ENCODE results near the gene TMEM108.

The TMEM108 gene

DNA sequence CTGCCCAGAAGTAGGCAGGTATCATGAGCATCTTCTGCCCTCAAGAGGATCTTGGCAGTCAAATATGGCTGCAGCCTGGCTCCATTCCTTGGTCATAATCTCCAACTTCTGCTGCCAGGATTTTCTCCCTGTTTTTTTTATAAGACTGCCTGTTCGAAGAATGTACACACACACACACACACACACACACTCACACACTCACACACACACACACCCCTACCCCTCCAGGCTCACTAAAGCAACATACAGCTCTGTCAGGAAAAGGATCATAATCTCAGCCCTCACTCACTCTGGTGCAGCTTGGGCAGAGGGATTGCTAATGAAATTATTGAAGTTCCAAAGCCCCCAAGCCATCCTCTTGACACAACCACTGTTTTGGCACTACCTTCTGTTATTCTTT is 232.4 kb downstream of the TMEM108 start:
- DNase-seq (ENCODE audit: low read depth in 4 of 4, low spot score in 1 of 4), result no peak

DNA sequence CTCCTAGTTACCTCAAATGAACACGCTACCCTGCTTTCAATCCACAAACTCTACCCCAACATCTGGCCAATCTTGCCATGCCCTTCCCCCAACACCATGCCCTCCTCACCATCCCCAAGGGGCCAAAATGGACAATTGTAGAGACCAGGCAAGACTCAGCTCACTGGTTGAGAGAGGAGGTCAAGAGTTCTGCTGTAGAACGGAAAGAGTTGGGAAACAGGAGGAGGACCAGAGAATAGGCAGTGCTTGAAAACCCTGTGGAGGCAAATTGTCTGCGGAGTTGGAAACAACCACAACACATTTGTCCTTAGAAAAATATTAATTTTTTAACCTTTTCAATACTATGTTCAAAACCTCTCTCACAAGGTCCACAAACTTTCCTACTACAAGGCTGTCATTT is 232.9 kb downstream of the TMEM108 start:
- no peak for DNase-seq (ENCODE audit: low read depth in 4 of 4, low spot score in 1 of 4)

DNA sequence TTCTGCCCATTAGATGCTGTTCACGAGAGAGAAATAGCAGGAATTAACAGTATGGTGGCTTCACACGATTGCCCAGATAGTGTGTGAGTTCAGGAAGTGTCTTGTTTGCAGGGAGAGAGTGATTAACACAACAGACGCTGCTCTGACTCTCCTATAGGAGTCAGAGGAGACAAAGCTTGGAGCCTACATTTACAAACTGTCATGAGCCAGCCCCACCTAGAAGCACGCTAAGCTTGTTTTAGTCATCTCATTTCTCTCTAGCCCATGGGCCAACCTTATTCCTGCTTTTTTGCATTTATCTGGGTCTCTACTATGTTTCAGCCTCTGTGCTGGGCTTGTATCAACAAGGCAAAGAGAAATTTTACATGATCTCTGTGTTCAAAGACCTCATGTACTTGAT is 233.3 kb downstream of the TMEM108 start:
- no peak for DNase-seq (ENCODE audit: low read depth in 4 of 4, low spot score in 1 of 4)

DNA sequence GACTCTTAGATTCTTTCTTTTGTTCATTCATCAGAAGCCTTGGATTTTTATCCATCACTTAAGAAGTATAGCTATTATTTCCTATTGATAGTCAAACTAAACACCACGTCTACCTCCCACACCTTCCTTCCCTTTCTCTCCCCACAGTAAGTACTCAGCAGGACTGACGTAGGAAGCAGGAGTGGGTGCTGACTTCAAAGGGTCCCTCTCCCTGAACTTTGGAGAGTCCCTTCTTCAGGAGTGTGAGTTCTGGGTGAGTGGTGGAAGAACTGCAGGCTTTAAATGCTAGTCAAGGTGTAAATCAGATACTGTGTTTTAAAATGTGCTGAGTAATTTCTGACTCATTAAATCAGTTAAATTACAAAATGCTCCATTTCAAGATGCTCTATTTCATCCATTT is 235.2 kb downstream of the TMEM108 start:
- DNase-seq (ENCODE audit: low read depth in 4 of 4, low spot score in 1 of 4), result no peak

DNA sequence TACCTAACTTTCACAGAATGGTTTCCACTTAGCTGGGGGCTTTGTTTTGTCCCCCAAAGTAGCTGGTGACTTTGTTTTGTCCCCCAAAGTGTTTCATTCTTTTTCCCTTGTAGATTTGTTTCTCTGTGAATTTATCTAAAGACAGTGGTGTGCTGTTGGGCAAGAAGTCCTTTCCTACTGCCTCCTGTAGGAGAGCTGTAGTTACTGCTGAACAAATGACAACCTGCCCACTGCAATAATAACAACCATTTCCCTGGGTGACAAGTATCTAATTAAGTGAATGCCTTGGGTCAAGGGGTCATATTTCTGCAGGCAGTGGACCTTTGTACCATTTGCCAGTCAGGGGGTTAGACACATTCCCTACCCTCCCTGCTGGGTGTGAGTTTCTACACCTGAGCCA is 236.3 kb downstream of the TMEM108 start:
- no peak for DNase-seq (ENCODE audit: low read depth in 4 of 4, low spot score in 1 of 4)

DNA sequence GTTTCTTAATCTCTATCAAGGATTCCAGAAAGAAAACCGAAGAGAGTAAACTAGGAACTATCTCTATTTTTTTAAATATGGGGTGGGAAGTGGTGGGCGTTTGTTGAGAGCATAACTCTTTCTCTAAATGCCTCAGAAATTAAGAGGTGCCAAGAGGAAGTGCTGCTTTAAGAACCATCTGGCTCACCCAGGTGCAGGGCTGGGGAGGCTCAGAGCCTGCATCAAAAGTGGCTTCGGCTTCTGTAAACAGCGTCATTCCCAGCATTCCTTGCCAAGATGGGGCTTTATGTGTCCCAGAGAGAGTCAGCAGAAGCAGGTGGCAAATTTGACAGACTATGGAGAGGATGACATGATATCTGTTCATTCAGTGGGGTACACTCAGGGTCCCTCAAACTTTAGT is 238.4 kb downstream of the TMEM108 start:
- no peak for DNase-seq (ENCODE audit: low read depth in 4 of 4, low spot score in 1 of 4)

DNA sequence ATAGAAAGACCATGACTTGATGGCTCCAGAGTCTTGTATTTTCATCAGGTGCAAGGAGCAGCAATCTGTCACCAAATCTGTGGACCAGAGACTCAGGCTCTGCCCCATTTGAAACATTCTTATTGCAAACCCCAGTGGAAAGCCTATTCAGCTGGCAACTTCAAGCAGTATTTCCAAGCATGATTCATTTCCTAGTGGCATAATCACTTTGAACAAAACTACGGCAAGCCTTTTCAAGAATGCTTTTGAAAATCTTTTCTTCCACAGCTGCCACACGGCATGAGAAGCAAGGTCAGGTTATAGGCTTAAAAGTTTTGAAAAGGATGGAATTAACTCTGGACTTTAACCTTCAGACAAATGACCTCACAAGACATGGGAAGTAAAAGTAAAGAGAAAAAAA is 239.6 kb downstream of the TMEM108 start:
- DNase-seq (ENCODE audit: low read depth in 4 of 4, low spot score in 1 of 4), result no peak

DNA sequence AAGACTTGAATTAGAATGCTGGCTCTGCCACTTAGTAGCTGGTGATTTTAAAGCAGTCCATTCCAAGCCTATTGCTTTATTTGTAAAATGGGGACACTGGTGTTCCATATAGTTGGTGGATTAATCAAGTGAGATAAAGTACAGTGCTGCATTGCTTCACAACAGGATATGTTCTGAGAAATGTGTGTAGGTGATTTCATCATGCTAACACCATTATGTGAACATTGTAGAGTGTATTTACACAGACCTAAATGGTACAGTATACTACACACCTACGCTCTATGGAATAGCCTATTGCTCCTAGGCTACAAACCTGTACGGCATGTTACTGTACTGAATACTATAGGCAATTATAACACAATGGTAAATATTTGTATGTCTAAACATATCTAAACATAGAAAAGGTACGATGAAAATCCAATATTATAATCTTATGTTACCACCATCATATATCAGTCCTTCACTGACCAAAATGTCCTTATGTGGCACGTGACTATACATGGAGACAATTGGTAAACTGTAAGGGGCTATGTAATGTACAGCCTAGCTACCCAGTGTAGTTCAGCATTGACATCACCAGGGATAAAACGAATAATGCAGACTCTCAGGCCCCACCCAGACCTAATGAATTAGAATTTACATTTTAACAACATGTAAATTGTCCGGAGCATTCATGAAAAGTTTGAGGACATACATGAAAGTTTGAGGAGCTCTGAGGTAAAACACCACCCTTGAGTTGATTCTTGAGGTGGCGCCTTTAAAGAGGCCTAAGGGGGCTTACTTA is 240.3 kb downstream of the TMEM108 start:
- DNase-seq (ENCODE audit: low read depth in 4 of 4, low spot score in 1 of 4), result no peak

DNA sequence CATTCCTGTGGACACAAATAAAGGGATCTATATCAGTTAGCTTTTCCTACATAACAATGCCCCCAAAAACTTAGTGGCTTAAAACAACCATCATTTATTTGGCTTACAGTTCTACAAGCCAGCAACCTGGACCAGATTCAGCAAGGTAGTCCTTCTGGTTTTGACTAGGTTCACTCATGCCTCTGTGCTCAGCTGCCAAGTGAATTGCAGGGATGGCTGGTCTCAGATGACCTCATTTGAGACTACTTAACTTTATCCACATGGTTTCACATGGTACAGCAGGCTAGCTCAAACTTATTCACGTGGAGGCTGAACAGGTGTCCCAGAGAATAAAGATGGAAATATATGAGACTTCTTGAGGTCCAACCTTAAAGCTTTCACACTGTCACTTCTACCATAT is 242.4 kb downstream of the TMEM108 start:
- no peak for DNase-seq (ENCODE audit: low read depth in 4 of 4, low spot score in 1 of 4)

DNA sequence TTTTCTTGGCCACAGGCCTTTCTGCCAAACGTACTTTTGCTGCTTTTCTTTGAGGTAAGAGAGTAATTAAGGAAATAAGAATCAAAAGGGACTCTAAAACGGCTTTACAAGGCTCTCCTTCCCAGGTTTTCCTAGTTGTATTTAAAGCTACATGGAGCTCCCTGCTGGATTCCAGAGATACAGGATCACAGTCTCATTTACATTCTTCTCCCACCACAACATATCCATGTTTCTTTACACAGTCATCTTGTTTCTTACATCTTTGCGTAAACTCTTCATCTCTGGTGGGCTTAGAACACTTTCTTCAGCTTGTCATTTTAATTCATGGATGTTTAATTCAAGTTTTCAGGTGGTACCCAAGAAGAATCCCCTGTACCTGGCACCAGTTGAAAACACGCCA is 244.0 kb downstream of the TMEM108 start:
- no peak for DNase-seq (ENCODE audit: low read depth in 4 of 4, low spot score in 1 of 4)

DNA sequence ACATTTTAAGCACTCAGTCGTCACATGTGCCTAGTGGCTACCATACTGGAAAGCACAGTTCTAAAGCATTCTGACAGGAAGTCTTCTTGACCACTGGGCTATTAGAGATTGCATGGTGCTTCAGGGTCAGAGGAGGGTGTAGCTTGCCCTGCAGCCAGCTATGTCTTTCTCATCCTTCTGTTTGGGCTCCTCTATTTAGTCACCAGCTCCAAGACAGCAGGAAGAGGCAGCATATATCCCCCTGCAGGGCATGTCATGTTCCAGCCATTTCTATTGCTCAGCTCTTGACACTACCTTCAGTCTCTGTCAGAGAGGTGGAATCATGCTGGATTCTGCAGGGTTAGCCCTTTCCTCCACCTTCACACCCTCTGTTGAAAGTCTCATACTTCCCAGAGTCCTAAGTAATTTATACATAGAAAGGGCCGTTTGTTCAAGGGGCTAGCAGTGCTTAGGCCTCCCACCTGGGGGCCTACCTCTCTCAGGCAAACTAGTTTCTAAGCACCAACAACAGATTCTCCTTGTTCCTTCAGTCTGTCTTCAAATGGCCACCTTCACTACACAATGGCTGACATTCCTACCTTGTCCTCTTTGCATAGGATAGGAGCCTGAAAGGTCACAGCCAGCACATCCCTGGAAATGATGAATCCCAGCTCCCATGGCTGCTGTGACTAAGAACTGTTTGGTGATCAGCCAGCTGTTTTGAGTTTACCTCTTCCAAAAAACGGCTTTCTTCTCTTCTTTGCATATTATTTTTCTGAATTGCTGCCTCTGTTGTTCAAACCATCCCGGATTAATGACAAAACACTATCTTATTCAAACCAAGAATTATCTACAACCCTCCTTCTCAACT is 246.0 kb downstream of the TMEM108 start:
- DNase-seq (ENCODE audit: low read depth in 4 of 4, low spot score in 1 of 4), result no peak

DNA sequence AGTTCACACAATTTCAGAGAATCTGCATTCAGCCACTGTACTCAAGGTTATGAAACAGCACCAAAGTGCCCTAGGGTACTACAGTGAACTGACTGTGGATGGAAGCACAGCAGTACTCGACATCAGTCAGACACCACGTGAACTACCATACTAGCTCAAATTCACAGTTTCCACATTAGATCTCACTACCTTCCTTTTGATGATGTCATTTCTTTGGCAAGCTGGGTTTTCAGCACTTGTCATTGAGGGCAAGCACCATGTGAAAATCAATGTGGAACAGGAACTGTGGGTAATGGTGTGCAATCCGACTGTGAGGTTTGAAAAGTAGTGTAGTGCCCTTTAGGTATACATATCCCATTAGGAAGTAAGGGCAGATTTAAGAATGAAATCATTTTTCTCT is 251.1 kb downstream of the TMEM108 start:
- no peak for DNase-seq (ENCODE audit: low read depth in 4 of 4, low spot score in 1 of 4)

DNA sequence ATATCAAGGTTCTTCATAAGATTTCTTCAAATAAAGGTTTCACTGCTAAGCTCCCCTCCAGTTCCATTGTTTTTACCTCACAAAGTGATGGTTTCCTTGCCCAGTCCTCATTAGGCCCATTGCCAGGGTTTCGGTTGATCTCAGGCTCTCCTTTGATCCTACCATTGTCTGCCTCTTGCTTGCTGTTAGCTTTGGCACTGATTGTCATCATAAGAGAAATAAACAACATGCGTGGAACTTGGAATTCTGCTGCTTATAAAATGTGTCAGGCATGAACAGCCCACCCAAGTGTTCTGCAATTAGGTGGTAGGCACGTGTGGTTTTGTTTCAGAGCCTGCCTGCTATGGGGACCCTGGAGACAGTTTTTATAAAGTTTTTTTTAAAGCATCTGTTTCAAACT is 254.1 kb downstream of the TMEM108 start:
- no peak for DNase-seq (ENCODE audit: low read depth in 4 of 4, low spot score in 1 of 4)

DNA sequence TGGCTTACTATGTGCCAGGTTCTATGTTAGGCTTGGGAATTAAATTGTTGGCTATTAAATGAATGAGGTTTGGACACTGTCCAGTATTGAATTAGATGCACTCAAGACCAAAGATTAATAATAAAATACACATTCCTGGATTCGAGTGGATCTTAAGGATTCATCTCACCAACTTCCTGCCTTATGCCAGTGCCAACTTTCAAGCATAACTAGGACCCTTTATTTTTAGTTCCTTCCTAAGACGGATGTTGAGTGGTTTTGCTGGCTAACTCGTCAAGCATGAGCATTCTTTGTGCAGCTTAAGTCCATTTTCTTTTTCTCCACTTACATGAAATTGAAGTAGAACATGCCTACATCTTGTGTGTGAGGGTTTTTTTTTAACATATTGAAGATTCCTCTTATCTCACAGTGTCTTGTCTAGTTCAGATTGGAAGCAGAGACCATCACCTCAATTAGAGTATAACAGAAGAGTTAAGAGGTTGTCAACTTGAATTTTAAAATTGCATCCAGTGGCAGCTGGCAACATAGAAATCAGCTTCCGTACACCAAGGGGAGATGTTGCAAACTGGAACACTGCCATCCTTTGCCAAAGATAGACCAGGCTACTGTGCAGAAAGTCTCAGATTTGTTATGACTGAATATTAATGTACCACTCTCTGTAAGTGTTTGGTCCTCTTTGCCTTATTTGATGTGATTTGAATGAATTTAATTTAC is 255.4 kb downstream of the TMEM108 start:
- DNase-seq (ENCODE audit: low read depth in 4 of 4, low spot score in 1 of 4), result no peak

DNA sequence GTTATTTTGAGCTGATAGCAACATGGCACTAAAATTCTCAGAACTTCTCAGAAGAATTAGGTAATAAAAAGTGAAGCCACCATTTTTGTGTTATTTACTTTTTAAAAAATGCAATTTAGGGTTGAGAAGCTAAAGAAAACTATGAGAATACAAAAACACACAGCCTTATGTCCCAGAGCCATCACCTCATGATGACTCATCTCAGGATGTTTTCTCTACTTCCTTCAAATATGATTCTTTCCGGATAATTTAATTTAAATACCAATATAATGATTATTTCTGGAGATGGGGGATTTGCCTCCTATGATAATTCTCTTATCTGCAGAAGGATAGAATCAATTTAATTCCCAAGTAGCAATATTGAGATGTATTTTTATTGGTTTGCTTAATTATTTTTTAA is 256.1 kb downstream of the TMEM108 start:
- DNase-seq (ENCODE audit: low read depth in 4 of 4, low spot score in 1 of 4), result no peak

DNA sequence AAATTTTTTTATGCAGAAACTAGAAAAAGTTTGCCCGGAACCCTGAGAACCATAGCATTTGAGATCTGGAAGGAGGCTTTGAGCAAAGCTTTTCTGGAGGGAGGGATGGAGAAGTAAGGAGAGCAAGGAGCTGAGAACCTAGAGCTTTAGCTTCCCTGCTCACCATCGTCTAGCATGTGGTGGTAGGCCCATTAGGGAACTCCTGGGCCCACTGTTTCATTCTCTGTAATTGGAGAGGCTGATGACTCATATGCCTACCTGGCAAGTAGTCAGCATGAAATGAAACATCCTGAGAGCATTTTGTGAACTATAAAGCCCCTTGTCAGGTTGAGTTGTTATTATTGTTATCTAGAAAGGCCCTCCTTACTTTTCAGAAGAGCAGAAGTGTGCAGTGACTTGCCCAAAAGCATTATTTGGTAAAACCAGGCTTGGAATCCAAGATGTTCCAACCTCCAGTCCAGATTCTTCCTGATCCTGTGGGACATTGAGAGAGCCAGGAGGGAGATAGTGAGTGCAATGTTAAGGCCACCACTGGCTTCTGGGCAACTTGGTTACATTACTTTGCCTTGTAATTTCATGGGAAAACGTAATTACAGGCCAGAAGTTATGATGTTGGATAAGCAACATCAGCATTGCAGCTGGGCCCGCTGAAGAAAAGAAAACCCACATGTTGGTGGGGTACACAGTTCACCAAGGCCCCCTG is 257.2 kb downstream of the TMEM108 start:
- DNase-seq (ENCODE audit: low read depth in 4 of 4, low spot score in 1 of 4), result no peak

DNA sequence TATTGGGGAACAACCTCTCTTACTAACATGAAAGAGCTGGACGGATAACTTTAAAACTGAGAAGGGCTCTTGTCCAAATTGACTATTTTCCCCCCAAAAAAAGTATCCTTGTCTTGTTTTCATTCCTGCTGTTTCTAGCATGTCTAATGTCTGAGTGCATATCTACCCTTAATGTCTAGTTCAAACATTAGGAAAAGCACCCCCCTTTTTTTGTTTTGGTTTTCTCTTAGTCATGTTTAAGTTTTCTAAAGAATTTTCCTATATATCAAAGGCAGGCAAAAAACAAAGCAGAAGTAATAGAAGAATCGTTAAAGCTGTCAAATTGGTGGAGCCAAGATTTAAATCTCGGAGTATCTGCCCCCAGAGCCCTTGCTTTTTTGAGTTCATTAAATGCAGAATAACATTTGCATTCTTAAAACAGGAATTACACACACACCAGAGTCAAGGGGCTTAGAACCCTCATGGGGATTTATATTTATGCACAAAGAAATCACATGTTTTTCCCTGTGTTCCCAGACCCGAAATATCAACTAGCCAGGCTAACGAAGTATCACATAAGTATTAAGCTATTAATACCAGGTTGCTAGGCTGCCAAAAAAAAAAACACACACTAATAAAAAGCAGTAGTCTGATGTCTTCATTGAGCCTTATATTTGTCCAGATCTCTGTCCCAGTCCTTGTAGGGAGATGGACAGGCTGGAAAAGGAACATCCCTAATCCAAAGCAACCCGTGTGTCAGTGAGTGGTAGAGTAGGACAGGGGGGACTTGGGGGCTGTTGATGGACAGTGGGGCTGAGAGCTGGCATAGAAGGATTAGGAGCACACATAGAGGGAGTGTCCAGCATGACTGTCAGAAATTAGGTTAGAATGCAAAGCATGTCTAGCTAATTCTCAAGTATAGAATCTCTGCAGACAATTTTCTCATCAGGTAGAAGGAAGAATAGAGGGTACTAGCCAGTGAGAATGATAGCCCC is 258.0 kb downstream of the TMEM108 start:
- DNase-seq (ENCODE audit: low read depth in 4 of 4, low spot score in 1 of 4), result no peak

DNA sequence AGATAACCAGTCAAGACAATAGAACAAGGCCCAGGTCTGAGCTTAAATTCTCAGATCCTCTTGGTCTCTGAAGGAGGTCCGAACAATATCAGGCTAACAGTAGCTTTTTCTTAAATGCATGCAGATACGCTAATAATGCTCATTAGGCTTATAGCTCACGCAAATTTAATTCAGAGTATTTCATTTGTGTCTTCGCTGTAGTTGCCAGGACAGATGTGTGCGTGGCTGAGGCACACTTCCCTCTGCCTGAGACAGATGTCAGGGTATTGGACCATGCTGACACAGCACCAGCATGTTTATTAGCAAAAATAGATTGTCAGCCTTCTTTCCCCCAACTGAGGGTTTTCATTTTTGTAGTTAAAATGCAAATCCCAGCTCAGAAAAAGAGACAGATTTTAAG is 258.8 kb downstream of the TMEM108 start:
- DNase-seq (ENCODE audit: low read depth in 4 of 4, low spot score in 1 of 4), result no peak

DNA sequence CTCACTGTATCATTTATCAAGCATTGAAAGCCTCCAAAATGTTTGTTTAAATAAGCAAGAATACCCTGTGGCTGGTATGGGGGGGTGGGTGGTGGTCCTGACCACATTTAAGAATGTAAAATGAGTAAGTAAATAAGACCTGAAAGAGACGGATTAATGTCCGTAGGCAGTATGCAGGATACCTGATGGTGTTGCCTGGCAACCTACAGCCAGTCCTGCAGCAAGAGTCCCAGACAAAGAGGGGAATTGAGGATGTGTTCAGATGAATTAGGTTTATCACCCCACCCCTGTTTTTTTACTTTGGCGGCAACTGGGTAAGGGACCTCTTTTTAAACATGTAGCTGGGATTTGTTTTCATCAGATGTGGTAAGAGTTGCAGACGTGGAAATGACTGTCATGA is 261.9 kb downstream of the TMEM108 start:
- no peak for DNase-seq (ENCODE audit: low read depth in 4 of 4, low spot score in 1 of 4)

DNA sequence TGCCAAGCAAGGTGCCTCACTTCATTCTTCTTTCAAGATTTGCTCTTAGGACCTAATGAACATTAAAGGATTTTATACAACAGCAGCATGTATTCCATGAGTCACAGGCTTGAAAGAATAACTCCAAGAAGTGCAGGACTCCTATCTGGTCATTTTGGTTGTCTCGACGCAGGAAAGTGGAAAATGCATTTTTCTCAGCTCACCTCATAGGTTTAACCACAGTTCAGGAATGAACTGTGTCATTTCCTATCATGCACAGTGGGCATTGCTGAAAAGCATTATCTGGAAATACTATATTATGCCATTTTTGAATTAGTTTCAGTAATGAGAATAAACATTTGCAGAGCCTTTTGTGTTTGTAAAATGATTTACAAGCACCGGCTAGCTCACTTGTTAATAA is 263.0 kb downstream of the TMEM108 start:
- no peak for DNase-seq (ENCODE audit: low read depth in 4 of 4, low spot score in 1 of 4)

Measured in stimulated activated CD4-positive, alpha-beta T cell treated with anti-CD3 and anti-CD28 coated beads, Interleukin-1b, Interleukin-23, amount 100 ng/mL, for 24 hours (primary cell).